Stomach (tissue), 4 donors: ENCODE results near the gene MYB.

Experiments
- EP300 ChIP-seq: sonication (generic); formaldehyde crosslinking; IDR thresholded peaks from one replicate; pipeline ENCODE4 v1.6.1; 2017; ENCODE audit warnings: antibody characterized with exemption
- POLR2A ChIP-seq, 4 donors: fragments of 450-650 bp; IDR thresholded peaks; one replicate each; pipeline ENCODE4 v1.6.1; 2016; ENCODE audit warnings: antibody characterized with exemption in 4 of 4, control low read depth in 2 of 4, mild to moderate bottlenecking in 1 of 4, moderate library complexity in 1 of 4
- TF ChIP-seq, protein P1 (sequence below), 7 experiments: fragments of 450-650 bp in 4 of 7; fragments of 200-600 bp in 3 of 7; sonication (generic) in 3 of 7; IDR thresholded peaks; one replicate each; pipeline ENCODE4 v1.5.1; 2016 to 2019; ENCODE audit warnings: antibody characterized with exemption in 7 of 7, control low read depth in 2 of 7, mild to moderate bottlenecking in 1 of 7

DNA sequence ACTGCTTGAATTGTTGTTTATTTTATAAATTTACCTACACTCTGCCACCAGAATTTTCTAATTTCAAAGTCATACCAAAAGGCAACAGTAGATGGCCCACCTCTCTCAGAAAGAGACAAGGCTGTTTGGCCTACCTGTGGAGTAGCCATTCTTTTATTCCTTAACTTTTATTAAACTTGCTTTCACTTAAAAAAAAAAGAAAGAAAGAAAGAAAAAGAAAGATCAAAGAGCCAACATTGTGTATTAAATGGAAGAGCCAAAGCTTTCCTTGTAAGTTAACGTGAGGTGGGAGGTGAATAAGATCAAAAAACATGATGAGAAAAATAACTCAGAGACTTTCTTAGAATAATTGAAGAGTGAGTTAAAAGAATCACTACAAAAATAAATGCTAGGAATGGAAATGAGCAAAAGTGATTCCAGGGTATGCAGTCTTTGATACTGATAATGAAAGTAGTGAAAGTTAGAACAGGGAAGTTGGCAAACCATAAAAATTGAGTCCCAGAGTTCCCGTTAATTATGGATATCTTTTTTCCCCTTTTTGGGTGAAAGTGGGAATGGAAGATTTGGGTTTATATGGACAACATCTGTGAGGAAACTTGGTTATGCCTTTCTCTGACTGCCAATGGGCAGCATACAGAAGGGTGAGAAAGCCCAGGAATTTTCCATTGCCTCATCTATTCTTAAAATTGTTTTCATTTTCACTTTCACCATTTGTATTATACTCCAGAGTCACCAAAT, 35.9 kb upstream of the MYB start:
- TF ChIP-seq, protein P1, sequence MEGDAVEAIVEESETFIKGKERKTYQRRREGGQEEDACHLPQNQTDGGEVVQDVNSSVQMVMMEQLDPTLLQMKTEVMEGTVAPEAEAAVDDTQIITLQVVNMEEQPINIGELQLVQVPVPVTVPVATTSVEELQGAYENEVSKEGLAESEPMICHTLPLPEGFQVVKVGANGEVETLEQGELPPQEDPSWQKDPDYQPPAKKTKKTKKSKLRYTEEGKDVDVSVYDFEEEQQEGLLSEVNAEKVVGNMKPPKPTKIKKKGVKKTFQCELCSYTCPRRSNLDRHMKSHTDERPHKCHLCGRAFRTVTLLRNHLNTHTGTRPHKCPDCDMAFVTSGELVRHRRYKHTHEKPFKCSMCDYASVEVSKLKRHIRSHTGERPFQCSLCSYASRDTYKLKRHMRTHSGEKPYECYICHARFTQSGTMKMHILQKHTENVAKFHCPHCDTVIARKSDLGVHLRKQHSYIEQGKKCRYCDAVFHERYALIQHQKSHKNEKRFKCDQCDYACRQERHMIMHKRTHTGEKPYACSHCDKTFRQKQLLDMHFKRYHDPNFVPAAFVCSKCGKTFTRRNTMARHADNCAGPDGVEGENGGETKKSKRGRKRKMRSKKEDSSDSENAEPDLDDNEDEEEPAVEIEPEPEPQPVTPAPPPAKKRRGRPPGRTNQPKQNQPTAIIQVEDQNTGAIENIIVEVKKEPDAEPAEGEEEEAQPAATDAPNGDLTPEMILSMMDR (IDR thresholded peaks at IDR 0.05) = peak in 5 of 7 experiments; percentile 11 to 67 (median 40)
- TF ChIP-seq POLR2A (IDR thresholded peaks at IDR 0.05) = no peak
- TF ChIP-seq EP300 = no peak
